IMR-90 (cell line): ENCODE data around the gene TRAPPC2L. TPM values are rescaled to one million over a fixed set of nuclear protein-coding genes. Genes with fewer than 3 reads are reported as not detected.
A peak's percentile ranks its signal among the peaks of the same experiment; 100 is the strongest.

Source experiments
- ATAC-seq: fragments of 200-7000 bp; cut with Tn5 transposase; 2 replicates; pipeline ENCODE4 v1.9.1; 2020; ENCODE audit warnings: low read depth, mild to moderate bottlenecking, moderate library complexity
- BruUV-seq: library from RNA; stranded (reverse); fragments of 400-500 nt; replicated peaks from 2 replicates; lab custom pipeline; 2021; lab: Mats Ljungman, UMichigan
- CTCF ChIA-PET: fragments of 300-600 bp; formaldehyde crosslinking; extraction: SDS; loops from one replicate; lab custom pipeline; 2021; ENCODE audit warnings: antibody characterized with exemption; lab: Yijun Ruan, JAX
- POLR2A ChIA-PET: fragments of 300-600 bp; sonication (Branson Sonifier 250); formaldehyde crosslinking; loops from one replicate; lab custom pipeline; 2022; ENCODE audit warnings: antibody characterized with exemption; ENCODE audit not compliant: unreplicated experiment; lab: Charles Lee
- DNase-seq: peaks from one replicate; pipeline ENCODE4 v3.0.0; 2013
- H2AFZ ChIP-seq: replicated peaks from 2 replicates; pipeline ENCODE3; 2013; ENCODE audit warnings: low read length, mild to moderate bottlenecking; ENCODE audit not compliant: poor library complexity
- H2AK5ac ChIP-seq: 2 replicates; pipeline ENCODE4 v1.6.1; 2013; ENCODE audit warnings: low read depth, low read length, inconsistent platforms
- H2AK9ac ChIP-seq: replicated peaks from 2 replicates; pipeline ENCODE3; 2013; ENCODE audit warnings: mild to moderate bottlenecking, low read depth, low read length, moderate library complexity; ENCODE audit not compliant: poor library complexity
- H2BK120ac ChIP-seq: 2 replicates; pipeline ENCODE4 v1.6.1; 2013; ENCODE audit warnings: low read depth, low read length, inconsistent platforms
- H2BK15ac ChIP-seq: 3 replicates; pipeline ENCODE4 v1.6.1; 2013; ENCODE audit warnings: low read depth, low read length, inconsistent platforms
- H2BK20ac ChIP-seq: 2 replicates; pipeline ENCODE4 v1.6.1; 2013; ENCODE audit warnings: low read depth, mild to moderate bottlenecking, inconsistent platforms, low read length, moderate library complexity
- H2BK5ac ChIP-seq: 2 replicates; pipeline ENCODE4 v1.6.1; 2013; ENCODE audit warnings: mild to moderate bottlenecking, low read depth, low read length, inconsistent platforms; ENCODE audit not compliant: poor library complexity, severe bottlenecking
- H3K14ac ChIP-seq: replicated peaks from 2 replicates; pipeline ENCODE4 v1.6.1; 2013; ENCODE audit warnings: low read depth, low read length, inconsistent platforms
- H3K18ac ChIP-seq: 2 replicates; pipeline ENCODE4 v1.6.1; 2013; ENCODE audit warnings: low read depth, low read length, control low read depth
- H3K23ac ChIP-seq: 2 replicates; pipeline ENCODE4 v1.6.1; 2013; ENCODE audit warnings: low read depth, low read length, inconsistent platforms
- H3K27ac ChIP-seq: 2 replicates; pipeline ENCODE4 v1.5.1; 2013; ENCODE audit warnings: mild to moderate bottlenecking, control low read depth, low read length; ENCODE audit not compliant: insufficient read depth
- H3K27me3 ChIP-seq: 2 replicates; pipeline ENCODE4 v1.6.1; 2013; ENCODE audit warnings: low read length; ENCODE audit not compliant: control insufficient read depth, insufficient read depth
- H3K36me3 ChIP-seq: 2 replicates; pipeline ENCODE4 v1.6.1; 2013; ENCODE audit warnings: low read length, mixed read lengths; ENCODE audit not compliant: control insufficient read depth, insufficient read depth
- H3K4ac ChIP-seq: 2 replicates; pipeline ENCODE4 v1.6.1; 2013; ENCODE audit warnings: low read depth, low read length, inconsistent platforms
- H3K4me1 ChIP-seq: 2 replicates; pipeline ENCODE4 v1.6.1; 2013; ENCODE audit warnings: low read length, mixed read lengths; ENCODE audit not compliant: control insufficient read depth, insufficient read depth
- H3K4me2 ChIP-seq: 2 replicates; pipeline ENCODE4 v1.6.1; 2013; ENCODE audit warnings: low read depth, mild to moderate bottlenecking, control low read depth, low read length, moderate library complexity
- H3K4me3 ChIP-seq: 2 replicates; pipeline ENCODE4 v1.5.1; 2013; ENCODE audit warnings: low read depth, mild to moderate bottlenecking, control low read depth, low read length, moderate library complexity; ENCODE audit not compliant: insufficient read depth
- H3K56ac ChIP-seq: 2 replicates; pipeline ENCODE4 v1.6.1; 2013; ENCODE audit warnings: low read length, inconsistent platforms; ENCODE audit not compliant: insufficient read depth; ENCODE audit errors: extremely low read depth
- H3K79me1 ChIP-seq, 2 experiments: 2 replicates each; pipeline ENCODE4 v1.6.1; 2013; ENCODE audit warnings: low read length in 2 of 2, inconsistent platforms in 1 of 2, low read depth in 1 of 2
- H3K9ac ChIP-seq: 2 replicates; pipeline ENCODE4 v1.6.1; 2013; ENCODE audit warnings: low read depth, low read length, control low read depth
- H3K9me1 ChIP-seq: 2 replicates; pipeline ENCODE4 v1.6.1; 2013; ENCODE audit warnings: low read length, inconsistent platforms; ENCODE audit not compliant: insufficient read depth
- H3K9me3 ChIP-seq: 2 replicates; pipeline ENCODE4 v1.6.1; 2013; ENCODE audit warnings: low read length; ENCODE audit not compliant: control insufficient read depth, insufficient read depth
- H4K20me1 ChIP-seq: 2 replicates; pipeline ENCODE4 v1.6.1; 2013; ENCODE audit warnings: low read length, inconsistent platforms; ENCODE audit not compliant: insufficient read depth
- H4K5ac ChIP-seq: 2 replicates; pipeline ENCODE4 v1.6.1; 2013; ENCODE audit warnings: mild to moderate bottlenecking, low read depth, low read length, control low read depth
- H4K8ac ChIP-seq, 2 experiments: 2 replicates each; pipeline ENCODE4 v1.6.1; 2013; ENCODE audit warnings: low read depth in 2 of 2, low read length in 2 of 2, control low read depth in 1 of 2, inconsistent platforms in 1 of 2
- H4K91ac ChIP-seq: 2 replicates; pipeline ENCODE4 v1.6.1; 2013; ENCODE audit warnings: low read depth, low read length, inconsistent platforms; ENCODE audit not compliant: insufficient read depth
- BHLHE40 ChIP-seq: fragments of 150-350 bp; IDR thresholded peaks from 2 replicates; pipeline ENCODE4 v1.6.1; 2016; ENCODE audit warnings: mild to moderate bottlenecking, low read depth, low read length
- CEBPB ChIP-seq: IDR thresholded peaks from 2 replicates; pipeline ENCODE4 v1.6.1; 2012; ENCODE audit warnings: low read depth, low read length, improper control_type of control experiment
- CHD1 ChIP-seq: IDR thresholded peaks from 2 replicates; pipeline ENCODE4 v1.6.1; 2012; ENCODE audit warnings: low read depth, low read length, improper control_type of control experiment
- CTCF ChIP-seq: conservative IDR thresholded peaks from 2 replicates; pipeline ENCODE4 v1.5.1; 2012; ENCODE audit warnings: mild to moderate bottlenecking, low read depth, low read length, improper control_type of control experiment
- FOS ChIP-seq: fragments of 150-350 bp; IDR thresholded peaks from 2 replicates; pipeline ENCODE4 v1.6.1; 2016; ENCODE audit warnings: low read depth, low read length
- MAFK ChIP-seq: IDR thresholded peaks from 2 replicates; pipeline ENCODE4 v1.6.1; 2012; ENCODE audit warnings: low read depth, low read length, improper control_type of control experiment
- MAZ ChIP-seq: IDR thresholded peaks from 2 replicates; pipeline ENCODE4 v1.6.1; 2012; ENCODE audit warnings: low read depth, mild to moderate bottlenecking, low read length, improper control_type of control experiment, moderate library complexity, borderline replicate concordance
- MXI1 ChIP-seq: IDR thresholded peaks from 2 replicates; pipeline ENCODE4 v1.6.1; 2012; ENCODE audit warnings: low read depth, mild to moderate bottlenecking, low read length, moderate library complexity, borderline replicate concordance
- NFE2L2 ChIP-seq: fragments of 150-350 bp; IDR thresholded peaks from 2 replicates; pipeline ENCODE4 v1.6.1; 2016; ENCODE audit warnings: low read depth, mild to moderate bottlenecking, low read length
- POLR2A ChIP-seq: IDR thresholded peaks from 2 replicates; pipeline ENCODE4 v1.6.1; 2012; ENCODE audit warnings: mild to moderate bottlenecking, low read depth, low read length
- RAD21 ChIP-seq: IDR thresholded peaks from 2 replicates; pipeline ENCODE4 v1.6.1; 2012; ENCODE audit warnings: low read length, improper control_type of control experiment
- RCOR1 ChIP-seq: IDR thresholded peaks from 2 replicates; pipeline ENCODE4 v1.6.1; 2012; ENCODE audit warnings: mild to moderate bottlenecking, low read length, improper control_type of control experiment; ENCODE audit not compliant: insufficient replicate concordance
- RFX5 ChIP-seq: IDR thresholded peaks from 2 replicates; pipeline ENCODE4 v1.8.0; 2012; ENCODE audit warnings: low read depth, mild to moderate bottlenecking, low read length, moderate library complexity
- SMC3 ChIP-seq: fragments of 150-350 bp; IDR thresholded peaks from 2 replicates; pipeline ENCODE4 v1.6.1; 2016; ENCODE audit warnings: low read depth, mild to moderate bottlenecking, antibody characterized with exemption, low read length, moderate library complexity
- USF2 ChIP-seq: fragments of 150-350 bp; IDR thresholded peaks from 2 replicates; pipeline ENCODE4 v1.6.1; 2017; ENCODE audit warnings: mild to moderate bottlenecking, antibody characterized with exemption, low read length, low read depth
- WGBS, 2 experiments: methylation state at CpG; one replicate each; pipeline versions ENCODE4 v1.1.5 to v1.1.7; 2013; ENCODE audit warnings: missing lambda C conversion rate in 2 of 2; ENCODE audit not compliant: insufficient read length in 1 of 2; ENCODE audit errors: extremely low coverage in 2 of 2; 5-methylcytosine and 5-hydroxymethylcytosine counted together
- dilution Hi-C: fragments of 300-500 bp; cut with HindIII; formaldehyde crosslinking; loops from one replicate; pipeline ENCODE4 v1.14.3; 2018; ENCODE audit warnings: low sequenced_read_pairs; ENCODE audit not compliant: unreplicated experiment
- in situ Hi-C: fragments of 300-500 bp; cut with MboI; formaldehyde crosslinking; loops from 3 replicates; pipeline ENCODE4 v1.14.3; 2019; ENCODE audit warnings: low sequenced_read_pairs, inconsistent platforms, mixed read lengths
- intact Hi-C: fragments of 100-400 bp; cut with micrococcal nuclease; formaldehyde crosslinking; loops from 2 replicates; pipeline ENCODE4 v1.10.0; 2022
- polyA plus RNA-seq, 3 experiments: library from polyadenylated mRNA; depleted of rRNA; stranded (reverse); fragments of >200 nt; gene quantifications; 2 replicates each; pipeline ENCODE4 v1.2.3, GENCODE V29; 2012; ENCODE audit warnings: low replicate concordance in 1 of 3
- total RNA-seq: library from RNA; depleted of rRNA; stranded (reverse); fragments of >200 nt; gene quantifications from 2 replicates; pipeline ENCODE4 v1.2.3, GENCODE V29; 2012

TRAPPC2L gene
- total and polyA plus RNA-seq, 2 of the 4 experiments (the other 2 are of a cell fraction): 102 to 109 TPM

- Histone ChIP-seq H3K9me3 (no peaks in the 10 kb centered on the region), H3K23ac (no peak overlapping the region), H3K14ac (no peak overlapping the region), H3K4me3 (no peak overlapping the region), H3K27me3 (no peaks in the 10 kb centered on the region), H3K4me2 (no peak overlapping the region), H3K56ac (no peak overlapping the region), H3K27ac (no peak overlapping the region), H3K4ac (no peak overlapping the region), H4K5ac (no peak overlapping the region), H3K18ac (no peak overlapping the region), H3K79me1 (peaks cover 4 to 10% of the 10 kb centered on the region in 2 experiments; a peak in 2 of 4 replicates), H3K9me1 (no peaks in the 10 kb centered on the region), H2BK120ac (no peak overlapping the region), H2BK5ac (no peak overlapping the region), H4K20me1 (peaks cover 8% of the 10 kb centered on the region; the same call in 1 of the 2 replicates), H2AFZ (peak overlapping the region; percentile 32), H3K4me1 (peaks cover 3% of the 10 kb centered on the region; the same call in 1 of the 2 replicates), H2AK5ac (no peak overlapping the region), H2AK9ac (no peak overlapping the region), H2BK15ac (no peak overlapping the region), H4K91ac (no peak overlapping the region), H3K36me3 (peaks cover 31% of the 10 kb centered on the region), H3K9ac (no peak overlapping the region), H4K8ac (no peak overlapping the region), H2BK20ac (no peak overlapping the region)
- intact Hi-C loops: no loop called here
- ChIA-PET POLR2A (no interaction called here), CTCF (no interaction called here)
- WGBS, 2 experiments: 93% methylated on average over 22 of the region's 40 CpGs; no CpG with 5 or more reads in 1 of the 2 experiments
- ATAC-seq (no peak), DNase-seq (no peak)
- no TSS peak for BruUV-seq
- dilution Hi-C loops: no loop called here
- in situ Hi-C loops: no loop called here
- TF ChIP-seq MXI1 (no peak), RFX5 (no peak), CEBPB (no peak), MAZ (no peak), SMC3 (no peak), NFE2L2 (no peak), RAD21 (no peak), RCOR1 (no peak), CHD1 (no peak), POLR2A (no peak), MAFK (no peak), BHLHE40 (no peak), USF2 (no peak), CTCF (no peak), FOS (no peak)
Measured at GRCh38 chr16:88841521-88842307, 15.2 kb upstream of the TRAPPC2L start.
